GM18907 (cell line): ENCODE results near the gene INAFM2.

ENCODE experiments used
- ATAC-seq: cut with Tn5 transposase; IDR thresholded peaks from one replicate; pipeline ENCODE4 v1.9.1; 2021; ENCODE audit warnings: mild to moderate bottlenecking, moderate library complexity; ENCODE audit not compliant: unreplicated experiment

INAFM2 gene

DNA sequence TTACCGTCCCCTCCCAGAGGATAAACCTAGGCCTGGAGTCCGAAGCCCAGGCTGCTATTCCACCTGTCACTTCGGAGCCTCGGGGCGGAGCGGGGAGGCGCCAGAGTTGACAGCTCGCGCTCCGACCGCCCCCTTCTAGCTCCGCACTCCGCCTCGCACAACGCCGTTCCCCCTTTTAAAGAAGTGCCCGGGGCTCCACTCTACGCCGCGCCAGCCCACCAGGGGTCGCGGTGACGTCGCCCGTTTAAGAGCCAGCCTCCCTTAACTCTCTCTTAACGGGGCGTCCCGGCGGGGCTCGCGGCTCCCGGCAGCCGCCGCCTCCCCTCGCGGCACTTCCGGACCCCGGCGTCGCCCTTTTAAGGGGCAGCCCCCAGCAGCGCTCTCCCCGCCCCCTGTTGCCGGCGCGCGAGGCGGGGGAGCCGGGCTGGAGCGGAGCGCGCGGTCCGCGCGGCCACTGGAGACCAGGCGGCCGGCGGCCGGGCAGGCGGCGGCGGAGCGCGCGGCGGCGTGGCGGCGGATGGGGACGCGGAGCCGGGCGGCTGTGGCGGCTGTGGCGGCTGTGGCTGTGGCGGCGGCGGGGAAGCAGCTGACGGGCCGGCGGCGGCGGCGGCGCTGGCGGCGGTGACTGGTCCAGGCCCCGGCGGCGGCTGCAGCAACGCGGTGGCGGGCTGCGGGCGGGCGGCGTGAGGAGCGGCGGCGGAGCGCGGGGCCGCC lies at the start of gene INAFM2:
TSS of gene INAFM2 (plus strand) at position 454 of the 714 bp plus-strand sequence. CDS start 364 bp downstream, outside the sequence.
- ATAC-seq = peak; percentile 89

GRCh38 chr15:40274350-40275274 lies 48.9 kb upstream of the INAFM2 start:
- ATAC-seq = peak; percentile 59

DNA sequence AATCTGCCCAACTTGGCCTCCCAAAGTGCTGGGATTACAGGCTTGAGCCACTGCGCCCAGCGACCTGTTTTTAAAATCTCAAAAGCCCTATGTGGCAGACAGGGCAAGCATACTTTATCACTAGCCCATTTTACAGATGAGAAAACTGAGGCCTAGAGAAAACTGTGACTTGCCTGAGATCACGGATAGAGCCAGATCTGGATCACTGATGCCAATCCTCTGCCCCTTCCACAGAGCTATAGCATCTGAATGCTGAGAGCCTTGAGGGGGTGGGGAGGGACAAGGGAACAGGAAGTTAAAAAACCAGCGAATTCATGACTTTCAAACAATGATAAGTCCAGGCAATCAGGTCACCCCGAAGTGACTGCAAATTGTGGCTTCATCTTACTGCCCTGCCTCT lies 48.0 kb upstream of the INAFM2 start:
- ATAC-seq = no peak

GRCh38 chr15:40275954-40276353 lies 47.5 kb upstream of the INAFM2 start:
- no peak for ATAC-seq

- ATAC-seq = no peak
These were observed 46.6 kb upstream of the INAFM2 start for GRCh38 chr15:40276927-40277326.

DNA sequence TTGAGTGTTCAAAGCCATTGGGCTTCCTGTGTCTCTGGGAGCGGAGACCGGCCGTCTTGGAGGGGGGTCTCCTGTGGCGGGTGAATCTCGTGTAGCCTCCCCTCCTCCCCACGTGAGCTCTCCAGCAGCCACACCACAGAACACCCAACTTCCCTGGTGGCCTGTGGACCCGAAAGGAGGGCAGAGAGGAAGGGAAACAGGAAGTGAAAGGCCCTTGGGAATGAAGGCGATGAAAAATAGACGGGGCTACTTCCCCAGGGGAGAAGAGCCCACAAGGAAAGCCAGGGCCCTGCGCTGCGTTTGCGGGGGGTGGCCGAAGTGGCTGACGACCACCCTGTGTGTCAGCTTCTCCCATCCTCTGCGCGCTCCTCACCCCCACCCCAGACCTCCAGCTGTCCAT lies 46.0 kb upstream of the INAFM2 start:
- no peak for ATAC-seq

- ATAC-seq = no peak
These were observed 45.5 kb upstream of the INAFM2 start for GRCh38 chr15:40278026-40278425.

- no peak for ATAC-seq
These were observed 43.9 kb upstream of the INAFM2 start for GRCh38 chr15:40279437-40280141.

DNA sequence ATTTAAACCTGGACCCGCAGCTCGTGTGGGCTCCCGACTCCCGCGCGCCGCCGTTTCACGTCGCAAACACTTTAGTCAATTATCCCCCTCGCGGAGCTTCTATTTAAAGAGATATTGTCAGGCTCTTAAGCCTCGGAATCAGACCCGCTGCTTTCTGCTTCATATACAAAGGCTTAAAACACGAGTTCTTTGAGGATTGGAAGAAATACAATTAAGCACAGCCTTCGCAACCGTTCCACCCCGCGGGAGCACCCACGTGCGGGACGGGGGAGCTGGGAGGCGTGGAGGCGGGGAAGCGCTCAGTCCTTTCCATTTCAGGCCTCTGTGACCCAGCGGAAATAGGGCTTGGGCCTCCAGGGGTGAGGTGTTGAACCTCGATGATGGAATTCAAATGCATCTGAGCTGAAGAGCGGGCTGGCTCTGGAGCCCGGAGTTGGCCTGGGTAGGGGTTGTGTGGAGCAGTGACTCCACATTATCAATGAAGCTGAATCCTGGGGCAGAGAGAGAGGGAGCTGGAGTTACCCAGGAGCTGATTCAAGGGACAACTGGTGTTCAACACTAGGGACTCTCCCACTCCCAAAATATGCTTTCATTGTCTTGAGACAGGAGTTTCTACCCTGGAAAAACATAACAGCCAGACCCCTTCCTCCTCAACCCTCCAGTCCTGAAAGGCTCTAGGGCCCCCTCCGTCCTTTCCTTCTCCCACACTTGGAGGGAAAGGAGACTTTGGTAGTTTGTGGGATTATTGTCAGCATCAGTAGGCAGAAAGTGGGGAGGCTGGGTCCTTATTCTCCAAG lies 43.0 kb upstream of the INAFM2 start:
- no peak for ATAC-seq

GRCh38 chr15:40281057-40281800 lies 42.3 kb upstream of the INAFM2 start:
- no peak for ATAC-seq

DNA sequence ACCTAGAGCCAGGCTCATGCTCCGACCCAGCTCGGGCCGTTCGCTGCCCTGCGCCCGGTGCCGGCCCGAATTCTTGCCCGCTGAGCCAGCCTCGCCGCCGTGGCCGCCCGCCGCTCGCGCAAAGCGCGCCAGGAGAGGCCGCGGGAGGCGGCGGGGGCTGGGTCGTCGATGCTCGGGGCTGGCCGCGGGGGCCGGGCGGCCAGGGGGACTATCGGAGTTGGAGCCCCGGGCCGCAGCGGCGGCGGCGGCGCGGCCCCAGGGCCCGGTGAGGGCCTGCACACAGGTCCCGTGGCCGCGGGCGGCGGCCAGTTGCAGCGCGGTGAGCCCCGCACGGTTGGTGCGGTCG lies 41.7 kb upstream of the INAFM2 start:
- no peak for ATAC-seq

DNA sequence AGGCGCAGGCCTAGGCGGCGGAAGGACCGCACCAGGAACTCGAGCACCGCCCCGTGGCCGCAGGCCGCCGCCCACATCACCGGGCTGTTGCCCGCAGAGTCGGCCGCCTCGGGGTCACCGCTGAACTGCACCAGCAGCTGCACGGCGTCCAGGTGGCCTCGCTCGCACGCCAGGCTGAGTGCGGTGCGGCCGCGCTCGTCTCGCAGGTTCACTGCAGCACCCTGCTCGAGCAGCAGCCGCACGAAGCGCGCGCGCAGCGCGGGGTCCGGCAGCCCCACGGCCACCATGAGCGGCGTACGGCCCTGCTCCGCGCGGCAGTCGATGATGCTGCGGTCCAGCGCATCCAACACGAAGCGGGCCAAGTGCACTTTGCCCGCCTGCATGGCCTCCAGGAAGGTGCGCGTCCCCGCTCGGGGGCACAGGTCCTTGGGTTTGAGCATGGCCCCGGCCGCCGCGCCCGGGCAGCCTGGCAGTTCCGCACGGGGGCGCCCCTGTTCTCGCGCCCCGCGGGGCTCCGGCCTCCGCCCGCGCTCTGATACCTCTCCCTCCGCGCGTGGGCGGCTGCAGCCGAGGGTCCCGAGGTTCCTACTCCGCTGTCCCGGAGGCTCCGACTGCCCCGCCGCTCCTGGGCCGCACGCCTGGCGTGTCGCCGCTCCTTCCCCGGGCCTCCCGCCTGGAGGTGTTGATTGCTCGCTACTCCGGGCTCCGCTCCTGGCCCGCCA lies 41.2 kb upstream of the INAFM2 start:
- peak; percentile 52 for ATAC-seq

DNA sequence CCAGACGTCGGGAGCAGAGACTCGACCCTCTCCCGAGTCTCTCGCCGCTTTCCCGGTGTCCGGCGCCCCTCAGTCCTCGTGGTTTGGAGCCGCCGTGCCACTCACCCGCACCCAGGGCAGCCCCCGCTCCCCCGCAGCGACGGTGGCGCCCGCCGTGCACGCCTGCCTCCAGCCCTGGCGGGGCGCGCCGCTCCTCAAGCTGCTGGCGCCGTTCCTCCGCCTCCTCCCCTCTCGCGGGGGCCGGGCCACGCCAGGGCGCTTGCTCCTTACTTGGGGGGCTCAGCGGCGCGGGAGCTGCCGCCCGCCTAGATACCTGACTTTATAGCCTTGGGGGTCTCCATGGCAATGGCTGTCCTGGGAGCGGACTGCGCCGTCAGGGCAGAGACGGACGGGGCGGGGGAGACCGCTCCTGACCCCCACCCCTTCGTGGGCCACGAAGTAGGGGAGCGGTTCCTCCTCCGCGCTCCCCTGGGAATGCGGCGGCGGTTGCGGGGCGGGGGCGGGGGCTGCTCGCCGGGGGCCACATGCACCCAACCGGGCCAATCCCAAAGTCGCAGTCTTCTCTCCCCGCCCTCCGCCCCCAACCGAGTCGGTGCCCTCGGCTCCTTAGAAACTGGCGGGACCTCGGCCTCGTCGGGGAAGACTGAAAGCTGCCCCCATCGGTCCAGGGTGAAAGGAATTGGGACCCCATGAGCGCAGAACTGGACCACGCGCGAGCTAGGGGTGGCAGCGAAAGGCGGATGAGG lies 40.5 kb upstream of the INAFM2 start, which contains the start of gene ANKRD63:
TSS of gene ANKRD63 (minus strand) at position 196 of the 746 bp plus-strand sequence. CDS start 478 bp downstream, outside the sequence.
- ATAC-seq = peak; percentile 30

DNA sequence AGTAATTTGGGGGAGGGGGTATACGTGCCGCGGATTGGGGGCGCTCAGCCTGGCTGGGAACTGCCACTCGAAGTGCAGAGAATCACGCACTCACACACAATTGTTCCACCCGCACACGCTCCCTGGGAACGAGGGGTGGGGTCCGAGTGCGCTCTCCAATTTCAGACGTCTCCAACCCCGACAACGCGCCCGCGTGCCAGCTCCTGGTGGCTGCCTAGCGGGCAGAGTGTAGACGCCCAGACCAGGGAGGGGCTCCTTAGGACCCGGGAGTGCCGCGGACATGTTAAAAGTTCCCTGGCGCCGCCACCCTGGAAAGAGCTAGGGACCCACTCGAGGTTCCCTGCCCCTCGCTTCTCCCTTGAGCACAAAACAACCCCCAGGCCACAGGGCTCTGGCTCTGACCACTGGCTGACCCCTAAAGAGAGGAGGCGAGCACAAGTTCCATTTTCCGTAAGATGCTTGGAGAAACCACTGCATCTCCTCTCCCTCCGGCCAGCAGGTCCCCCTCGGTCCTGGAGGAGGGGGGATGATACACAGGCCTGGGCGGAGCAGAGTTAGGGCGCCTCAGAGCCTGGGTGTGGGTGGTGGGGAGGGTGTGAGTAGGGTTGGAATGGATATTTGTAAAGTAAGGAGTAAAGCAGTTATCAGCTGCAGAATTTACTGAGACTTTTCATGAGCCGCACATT lies 39.7 kb upstream of the INAFM2 start:
- no peak for ATAC-seq

DNA sequence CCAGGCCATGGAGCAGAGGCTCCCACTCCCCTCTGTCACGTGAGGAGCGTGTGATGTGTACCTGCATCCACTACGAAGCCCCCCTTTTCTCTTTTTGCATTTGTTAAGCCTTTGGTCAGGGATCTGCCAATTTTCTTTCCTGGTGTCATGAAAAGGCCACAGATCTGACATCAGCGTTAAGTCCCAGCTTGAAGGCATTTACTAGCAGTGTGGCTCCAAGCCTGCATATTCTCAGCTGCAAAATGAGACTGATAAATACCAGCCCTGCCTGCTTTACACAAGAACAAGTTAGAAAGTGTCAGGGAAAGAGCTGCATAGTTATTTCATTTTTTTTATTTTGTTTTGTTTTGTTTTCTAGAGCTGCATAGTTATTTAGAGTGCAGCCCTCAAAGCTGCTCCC lies 38.3 kb upstream of the INAFM2 start:
- no peak for ATAC-seq

DNA sequence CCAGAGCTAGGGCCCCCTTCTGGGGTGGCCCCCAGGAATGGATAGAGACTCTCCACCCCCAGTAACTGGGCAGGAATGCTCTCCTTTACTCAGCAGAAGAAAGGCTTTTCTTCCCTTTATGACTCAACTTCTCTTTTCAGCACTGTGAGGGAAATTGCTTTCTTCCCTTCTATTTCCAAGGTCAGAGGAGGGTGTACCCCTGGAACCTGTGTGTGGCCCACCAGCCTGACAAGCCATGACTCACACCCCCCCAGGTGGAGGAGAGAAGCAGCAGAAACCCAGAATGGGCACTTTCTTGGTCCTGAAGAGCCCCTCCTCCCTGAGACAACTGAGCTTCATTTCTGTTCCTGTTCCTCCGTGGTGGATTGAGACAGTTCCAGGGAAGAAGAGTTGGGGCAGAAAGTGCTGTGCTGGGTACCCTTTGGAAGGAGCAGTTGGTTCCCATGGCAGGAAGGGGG lies 37.9 kb upstream of the INAFM2 start:
- no peak for ATAC-seq

- no peak for ATAC-seq
These were observed 37.4 kb upstream of the INAFM2 start for GRCh38 chr15:40286061-40286532.

GRCh38 chr15:40286794-40287193 lies 36.7 kb upstream of the INAFM2 start:
- no peak for ATAC-seq
